ENCODE results near the gene VPS13A.

Gene VPS13A

GRCh38 chr9:77188242-77188641, 10.9 kb downstream of the VPS13A start:
- Histone ChIP-seq H3K4me3 (replicated peaks; ENCODE audit: low read depth, low read length) (no peak overlapping the region), H3K36me3 (ENCODE audit: control insufficient read depth, insufficient read depth, low read length) (no peaks in the 10 kb centered on the region), H3K27me3 (replicated peaks; ENCODE audit: control insufficient read depth, insufficient read depth, low read length) (no peaks in the 10 kb centered on the region)
- no peak for TF ChIP-seq CTCF (IDR thresholded peaks at IDR 0.05; ENCODE audit: insufficient read depth, low read length, poor library complexity, severe bottlenecking)
- DNase-seq (ENCODE audit: extremely low read depth, insufficient read length): no peak

- H3K27me3 ChIP-seq (replicated peaks; ENCODE audit: control insufficient read depth, insufficient read depth, low read length): no peaks in the 10 kb centered on the region
- TF ChIP-seq CTCF (IDR thresholded peaks at IDR 0.05; ENCODE audit: insufficient read depth, low read length, poor library complexity, severe bottlenecking): no peak
- no peak overlapping the region for H3K4me3 ChIP-seq (replicated peaks; ENCODE audit: low read depth, low read length)
- no peak for DNase-seq (ENCODE audit: extremely low read depth, insufficient read length)
- no peaks in the 10 kb centered on the region for H3K36me3 ChIP-seq (ENCODE audit: control insufficient read depth, insufficient read depth, low read length)
Measured at GRCh38 chr9:77194423-77194822, 17.1 kb downstream of the VPS13A start.

- TF ChIP-seq CTCF (IDR thresholded peaks at IDR 0.05; ENCODE audit: insufficient read depth, low read length, poor library complexity, severe bottlenecking): no peak
- DNase-seq (ENCODE audit: extremely low read depth, insufficient read length): no peak
- Histone ChIP-seq H3K4me3 (replicated peaks; ENCODE audit: low read depth, low read length) (no peak overlapping the region), H3K27me3 (replicated peaks; ENCODE audit: control insufficient read depth, insufficient read depth, low read length) (no peaks in the 10 kb centered on the region), H3K36me3 (ENCODE audit: control insufficient read depth, insufficient read depth, low read length) (peaks cover 2% of the 10 kb centered on the region; the same call in 1 of the 2 replicates)
Measured at GRCh38 chr9:77210116-77210515, 32.8 kb downstream of the VPS13A start.

- Histone ChIP-seq H3K4me3 (replicated peaks; ENCODE audit: low read depth, low read length) (no peak overlapping the region), H3K27me3 (replicated peaks; ENCODE audit: control insufficient read depth, insufficient read depth, low read length) (no peaks in the 10 kb centered on the region), H3K36me3 (ENCODE audit: control insufficient read depth, insufficient read depth, low read length) (peaks cover 2% of the 10 kb centered on the region; the same call in 1 of the 2 replicates)
- no peak for TF ChIP-seq CTCF (IDR thresholded peaks at IDR 0.05; ENCODE audit: insufficient read depth, low read length, poor library complexity, severe bottlenecking)
- DNase-seq (ENCODE audit: extremely low read depth, insufficient read length): no peak
Measured at GRCh38 chr9:77211561-77211960, 34.2 kb downstream of the VPS13A start.

- no peaks in the 10 kb centered on the region for H3K27me3 ChIP-seq (replicated peaks; ENCODE audit: control insufficient read depth, insufficient read depth, low read length)
- H3K4me3 ChIP-seq (replicated peaks; ENCODE audit: low read depth, low read length): no peak overlapping the region
- TF ChIP-seq CTCF (IDR thresholded peaks at IDR 0.05; ENCODE audit: insufficient read depth, low read length, poor library complexity, severe bottlenecking): no peak
- H3K36me3 ChIP-seq (ENCODE audit: control insufficient read depth, insufficient read depth, low read length): peaks cover 2% of the 10 kb centered on the region; the same call in 1 of the 2 replicates
- DNase-seq (ENCODE audit: extremely low read depth, insufficient read length): no peak
Measured at GRCh38 chr9:77212801-77213200, 35.5 kb downstream of the VPS13A start.

GRCh38 chr9:77215874-77216273, 38.5 kb downstream of the VPS13A start:
- no peak for DNase-seq (ENCODE audit: extremely low read depth, insufficient read length)
- TF ChIP-seq CTCF (IDR thresholded peaks at IDR 0.05; ENCODE audit: insufficient read depth, low read length, poor library complexity, severe bottlenecking): peak; percentile 8
- peaks cover 2% of the 10 kb centered on the region; the same call in 1 of the 2 replicates for H3K36me3 ChIP-seq (ENCODE audit: control insufficient read depth, insufficient read depth, low read length)
- H3K4me3 ChIP-seq (replicated peaks; ENCODE audit: low read depth, low read length): no peak overlapping the region
- no peaks in the 10 kb centered on the region for H3K27me3 ChIP-seq (replicated peaks; ENCODE audit: control insufficient read depth, insufficient read depth, low read length)
